Measurements from ENCODE around the gene GTPBP6.

DNA sequence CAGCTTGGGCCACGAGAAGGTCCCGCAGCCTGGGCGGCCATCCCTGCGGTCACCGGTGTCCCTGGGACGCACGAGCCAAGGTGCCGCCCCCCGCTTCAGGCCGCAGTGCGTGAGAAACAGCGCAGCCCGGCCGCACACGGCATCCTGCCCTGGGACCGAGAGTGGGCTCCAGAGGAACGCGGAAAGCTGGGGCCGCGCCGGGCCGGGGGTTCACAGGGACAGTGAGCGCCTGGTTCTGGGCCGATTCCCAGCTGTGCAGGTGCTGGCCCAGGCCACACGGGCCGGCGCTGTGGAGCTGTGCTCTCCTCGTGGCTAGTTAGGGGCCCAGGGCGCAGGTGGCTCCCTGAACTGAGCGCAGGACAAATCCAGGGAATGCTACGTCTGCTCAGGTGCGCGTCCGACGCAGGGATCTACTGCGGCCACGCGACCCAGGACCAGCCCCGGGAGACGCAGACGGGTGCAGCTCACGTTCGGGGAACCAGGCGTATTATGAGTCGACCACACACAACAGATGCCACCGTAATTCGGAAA, 25.8 kb upstream of the GTPBP6 start:
- TF ChIP-seq POLR2A (IDR thresholded peaks at IDR 0.05) (no peak), POLR2AphosphoS5 (IDR thresholded peaks at IDR 0.05) (no peak)
- TF ChIP-seq, protein P1, sequence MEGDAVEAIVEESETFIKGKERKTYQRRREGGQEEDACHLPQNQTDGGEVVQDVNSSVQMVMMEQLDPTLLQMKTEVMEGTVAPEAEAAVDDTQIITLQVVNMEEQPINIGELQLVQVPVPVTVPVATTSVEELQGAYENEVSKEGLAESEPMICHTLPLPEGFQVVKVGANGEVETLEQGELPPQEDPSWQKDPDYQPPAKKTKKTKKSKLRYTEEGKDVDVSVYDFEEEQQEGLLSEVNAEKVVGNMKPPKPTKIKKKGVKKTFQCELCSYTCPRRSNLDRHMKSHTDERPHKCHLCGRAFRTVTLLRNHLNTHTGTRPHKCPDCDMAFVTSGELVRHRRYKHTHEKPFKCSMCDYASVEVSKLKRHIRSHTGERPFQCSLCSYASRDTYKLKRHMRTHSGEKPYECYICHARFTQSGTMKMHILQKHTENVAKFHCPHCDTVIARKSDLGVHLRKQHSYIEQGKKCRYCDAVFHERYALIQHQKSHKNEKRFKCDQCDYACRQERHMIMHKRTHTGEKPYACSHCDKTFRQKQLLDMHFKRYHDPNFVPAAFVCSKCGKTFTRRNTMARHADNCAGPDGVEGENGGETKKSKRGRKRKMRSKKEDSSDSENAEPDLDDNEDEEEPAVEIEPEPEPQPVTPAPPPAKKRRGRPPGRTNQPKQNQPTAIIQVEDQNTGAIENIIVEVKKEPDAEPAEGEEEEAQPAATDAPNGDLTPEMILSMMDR (IDR thresholded peaks at IDR 0.05), result no peak

Data from gastroesophageal sphincter (tissue), 3 donors.